K562 (cell line): Measurements from ENCODE around the gene APLP1. TPM values are rescaled to one million over a fixed set of nuclear protein-coding genes. Genes with fewer than 3 reads are reported as not detected.

ENCODE experiments used
- FUS ChIP-seq: fragments of 200-400 bp; formaldehyde crosslinking; optimal IDR thresholded peaks from 2 replicates; pipeline ENCODE3; 2017; ENCODE audit warnings: low read depth, low read length
- GTF3C2 ChIP-seq: IDR thresholded peaks from 3 replicates; pipeline ENCODE4 v1.6.1; 2011; ENCODE audit warnings: borderline replicate concordance, mild to moderate bottlenecking, moderate library complexity; ENCODE audit not compliant: insufficient read length; ENCODE audit errors: extremely low read depth
- HDGF ChIP-seq: fragments of 450-650 bp; IDR thresholded peaks from 2 replicates; pipeline ENCODE4 v1.6.1; 2016
- HMG20A ChIP-seq: fragments of 450-650 bp; formaldehyde crosslinking; conservative IDR thresholded peaks from 2 replicates; pipeline ENCODE4 v1.4.0; 2020; ENCODE audit warnings: mild to moderate bottlenecking, mixed read lengths
- HNRNPH1 ChIP-seq: fragments of 200-400 bp; formaldehyde crosslinking; optimal IDR thresholded peaks from 2 replicates; pipeline ENCODE3; 2017; ENCODE audit warnings: low read depth, mild to moderate bottlenecking, low read length, moderate library complexity
- JUN ChIP-seq, 2 experiments: sonication (generic) in 1 of 2; formaldehyde crosslinking in 1 of 2; IDR thresholded peaks; 2 replicates each; pipeline versions ENCODE4 v1.6.1 to v1.8.0; 2012 to 2022; ENCODE audit warnings: borderline replicate concordance in 2 of 2, mild to moderate bottlenecking in 2 of 2, improper control_type of control experiment in 1 of 2, low read depth in 1 of 2, low read length in 1 of 2, missing genetic modification reagents in 1 of 2
- MAZ ChIP-seq, 2 experiments: fragments of 450-650 bp in 1 of 2; sonication (generic) in 1 of 2; formaldehyde crosslinking; IDR thresholded peaks in 1 of 2; conservative IDR thresholded peaks in 1 of 2; 2 replicates each; pipeline versions ENCODE4 v1.4.0 to v1.5.0; 2020; ENCODE audit warnings: mild to moderate bottlenecking in 1 of 2, missing genetic modification reagents in 1 of 2
- NFYB ChIP-seq: IDR thresholded peaks from 2 replicates; pipeline ENCODE4 v1.6.1; 2011; ENCODE audit warnings: mild to moderate bottlenecking, moderate library complexity; ENCODE audit not compliant: insufficient read length; ENCODE audit errors: extremely low read depth
- SIN3A ChIP-seq, 2 experiments: fragments of 150-350 bp in 1 of 2; IDR thresholded peaks; 2 replicates each; pipeline ENCODE4 v1.6.1; 2011 to 2016; ENCODE audit warnings: borderline replicate concordance in 2 of 2, low read depth in 2 of 2, low read length in 2 of 2, mild to moderate bottlenecking in 2 of 2, moderate library complexity in 2 of 2; ENCODE audit not compliant: control insufficient read depth in 1 of 2
- SMARCA4 ChIP-seq: fragments of 450-650 bp; IDR thresholded peaks from 2 replicates; pipeline ENCODE4 v1.6.1; 2016
- SRSF9 ChIP-seq: fragments of 200-400 bp; formaldehyde crosslinking; IDR thresholded peaks from 2 replicates; pipeline ENCODE4 v1.6.1; 2017; ENCODE audit warnings: low read depth, low read length, borderline replicate concordance
- TARDBP ChIP-seq: fragments of 450-650 bp; IDR thresholded peaks from 2 replicates; pipeline ENCODE4 v1.6.1; 2016
- TBL1XR1 ChIP-seq, 2 experiments: IDR thresholded peaks; 2 replicates each; pipeline ENCODE4 v1.6.1; 2012; ENCODE audit warnings: improper control_type of control experiment in 2 of 2, low read length in 2 of 2, mild to moderate bottlenecking in 1 of 2
- TCF3 ChIP-seq: sonication (generic); formaldehyde crosslinking; IDR thresholded peaks from 2 replicates; pipeline ENCODE4 v1.4.0; 2020; ENCODE audit warnings: mild to moderate bottlenecking, missing genetic modification reagents
- YY1 ChIP-seq, 3 experiments: IDR thresholded peaks; 2 replicates each; pipeline ENCODE4 v1.6.1; 2011; ENCODE audit warnings: low read length in 2 of 3, mild to moderate bottlenecking in 2 of 3, moderate library complexity in 2 of 3, borderline replicate concordance in 1 of 3, control low read depth in 1 of 3, low read depth in 1 of 3; ENCODE audit not compliant: insufficient read depth in 3 of 3, insufficient replicate concordance in 2 of 3, control insufficient read depth in 1 of 3, insufficient read length in 1 of 3; ENCODE audit errors: extremely low read depth in 1 of 3
- ZNF41 ChIP-seq: fragments of 250-450 bp; sonication (Bioruptor Pico); conservative IDR thresholded peaks from 2 replicates; pipeline ENCODE4 v1.4.0; 2020; ENCODE audit warnings: mild to moderate bottlenecking
- polyA plus RNA-seq, 8 experiments: library from polyadenylated mRNA; depleted of rRNA in 4 of 8; stranded (reverse) in 5 of 8; unstranded in 3 of 8; fragments of >200 nt; fragmentation: Nextera tagmentation in 2 of 8; fragmentation: Illumina TruSeq in 1 of 8; extraction: Ambion mirVana in 2 of 8; extraction: Trizol in 1 of 8; gene quantifications; 2 replicates each; pipeline versions ENCODE4 v1.2.1 to v1.2.3, GENCODE V29; 2011 to 2014; ENCODE audit warnings: inconsistent platforms in 1 of 8, missing spikeins in 1 of 8
- total RNA-seq, 7 experiments: library from RNA; depleted of rRNA in 6 of 7; stranded (reverse); fragments of >200 nt in 6 of 7; fragmentation: Illumina TruSeq in 2 of 7; extraction: Trizol in 2 of 7; gene quantifications; 2 replicates each; pipeline versions ENCODE4 v1.2.1 to v1.2.3, GENCODE V29; 2011 to 2021; ENCODE audit warnings: low replicate concordance in 1 of 7
- TF ChIP-seq, protein P1 (sequence below), 2 experiments: fragments of 450-650 bp; IDR thresholded peaks; 2 replicates each; pipeline ENCODE4 v1.6.1; 2016
- TF ChIP-seq, protein P2 (sequence below): sonication (generic); formaldehyde crosslinking; IDR thresholded peaks from 2 replicates; pipeline ENCODE4 v1.8.1; 2023; ENCODE audit warnings: mild to moderate bottlenecking, missing genetic modification reagents
- TF ChIP-seq, protein P3 (sequence below): fragments of 250-450 bp; sonication (Bioruptor Pico); IDR thresholded peaks from 2 replicates; pipeline ENCODE4 v1.8.0; 2022; ENCODE audit warnings: moderate library complexity, mild to moderate bottlenecking, inconsistent platforms

The APLP1 gene
- total and polyA plus RNA-seq, 9 of the 15 experiments (the other 6 are each of a cell fraction or from before 2014, with no cell fraction given), result 0.69 to 9.9 (median 4.7) TPM

- TF ChIP-seq ZNF41 (CRISPR knock-in tag) (no peak), TCF3 (CRISPR knock-in tag) (peak; percentile 15; the same call in 1 of the 2 replicates), SMARCA4 (peak; percentile 44; the same call in 1 of the 2 replicates), NFYB (no peak), SRSF9 (no peak), HNRNPH1 (no peak), FUS (no peak), TBL1XR1 (IDR thresholded peaks at IDR 0.05; ENCODE audit: low read length in 2 of 2) (peak in 1 of 2 experiments; percentile 55; a peak in 1 of 4 replicates), MAZ (CRISPR knock-in tag; conservative IDR thresholded peaks at IDR 0.05 in 1 of 2, IDR thresholded peaks at IDR 0.05 in 1 of 2) (peak; percentile 89 to 93), SIN3A (IDR thresholded peaks at IDR 0.05; ENCODE audit: borderline replicate concordance in 2 of 2, control insufficient read depth in 1 of 2, low read depth in 2 of 2, low read length in 2 of 2) (peak; percentile 19 to 42; a peak in 1 of 4 replicates), GTF3C2 (no peak), HDGF (no peak), HMG20A (CRISPR knock-in tag) (no peak), TARDBP (0 out of 2 replicates have a peak, but pooled peaks have one; percentile 64), JUN (IDR thresholded peaks at IDR 0.05; ENCODE audit: borderline replicate concordance, low read depth, low read length) (0 out of 2 replicates have a peak, but pooled peaks have one; percentile 19), JUN (CRISPR knock-in tag; IDR thresholded peaks at IDR 0.05; ENCODE audit: borderline replicate concordance) (no peak), YY1 (IDR thresholded peaks at IDR 0.05; ENCODE audit: borderline replicate concordance in 1 of 3, control insufficient read depth in 1 of 3, extremely low read depth in 1 of 3, insufficient read depth in 3 of 3, insufficient read length in 1 of 3, insufficient replicate concordance in 2 of 3, low read depth in 1 of 3, low read length in 2 of 3) (peak in 2 of 3 experiments; percentile 15 to 37)
- TF ChIP-seq, protein P1, sequence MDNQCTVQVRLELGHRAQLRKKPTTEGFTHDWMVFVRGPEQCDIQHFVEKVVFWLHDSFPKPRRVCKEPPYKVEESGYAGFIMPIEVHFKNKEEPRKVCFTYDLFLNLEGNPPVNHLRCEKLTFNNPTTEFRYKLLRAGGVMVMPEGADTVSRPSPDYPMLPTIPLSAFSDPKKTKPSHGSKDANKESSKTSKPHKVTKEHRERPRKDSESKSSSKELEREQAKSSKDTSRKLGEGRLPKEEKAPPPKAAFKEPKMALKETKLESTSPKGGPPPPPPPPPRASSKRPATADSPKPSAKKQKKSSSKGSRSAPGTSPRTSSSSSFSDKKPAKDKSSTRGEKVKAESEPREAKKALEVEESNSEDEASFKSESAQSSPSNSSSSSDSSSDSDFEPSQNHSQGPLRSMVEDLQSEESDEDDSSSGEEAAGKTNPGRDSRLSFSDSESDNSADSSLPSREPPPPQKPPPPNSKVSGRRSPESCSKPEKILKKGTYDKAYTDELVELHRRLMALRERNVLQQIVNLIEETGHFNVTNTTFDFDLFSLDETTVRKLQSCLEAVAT (IDR thresholded peaks at IDR 0.05), result no peak
- TF ChIP-seq, protein P2, sequence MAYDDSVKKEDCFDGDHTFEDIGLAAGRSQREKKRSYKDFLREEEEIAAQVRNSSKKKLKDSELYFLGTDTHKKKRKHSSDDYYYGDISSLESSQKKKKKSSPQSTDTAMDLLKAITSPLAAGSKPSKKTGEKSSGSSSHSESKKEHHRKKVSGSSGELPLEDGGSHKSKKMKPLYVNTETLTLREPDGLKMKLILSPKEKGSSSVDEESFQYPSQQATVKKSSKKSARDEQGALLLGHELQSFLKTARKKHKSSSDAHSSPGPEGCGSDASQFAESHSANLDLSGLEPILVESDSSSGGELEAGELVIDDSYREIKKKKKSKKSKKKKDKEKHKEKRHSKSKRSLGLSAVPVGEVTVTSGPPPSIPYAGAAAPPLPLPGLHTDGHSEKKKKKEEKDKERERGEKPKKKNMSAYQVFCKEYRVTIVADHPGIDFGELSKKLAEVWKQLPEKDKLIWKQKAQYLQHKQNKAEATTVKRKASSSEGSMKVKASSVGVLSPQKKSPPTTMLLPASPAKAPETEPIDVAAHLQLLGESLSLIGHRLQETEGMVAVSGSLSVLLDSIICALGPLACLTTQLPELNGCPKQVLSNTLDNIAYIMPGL (CRISPR knock-in tag), result no peak
- TF ChIP-seq, protein P3, sequence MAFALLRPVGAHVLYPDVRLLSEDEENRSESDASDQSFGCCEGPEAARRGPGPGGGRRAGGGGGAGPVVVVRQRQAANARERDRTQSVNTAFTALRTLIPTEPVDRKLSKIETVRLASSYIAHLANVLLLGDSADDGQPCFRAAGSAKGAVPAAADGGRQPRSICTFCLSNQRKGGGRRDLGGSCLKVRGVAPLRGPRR, result no peak
These were observed 31.3 kb downstream of the APLP1 start (continued) for GRCh38 chr19:35899547-35900214.
